Epidermal melanocyte (primary cell): ENCODE results near the gene KRT35.
"Not testable (repeated sequence)": the region's sequence is repeated elsewhere in the genome, so short reads cannot be mapped to it uniquely, and the experiment has no call there.

Source experiments
- DNase-seq: peaks from one replicate; pipeline ENCODE4 v3.0.0; 2011; ENCODE audit warnings: low spot score; ENCODE audit not compliant: insufficient read length

The KRT35 gene

DNA sequence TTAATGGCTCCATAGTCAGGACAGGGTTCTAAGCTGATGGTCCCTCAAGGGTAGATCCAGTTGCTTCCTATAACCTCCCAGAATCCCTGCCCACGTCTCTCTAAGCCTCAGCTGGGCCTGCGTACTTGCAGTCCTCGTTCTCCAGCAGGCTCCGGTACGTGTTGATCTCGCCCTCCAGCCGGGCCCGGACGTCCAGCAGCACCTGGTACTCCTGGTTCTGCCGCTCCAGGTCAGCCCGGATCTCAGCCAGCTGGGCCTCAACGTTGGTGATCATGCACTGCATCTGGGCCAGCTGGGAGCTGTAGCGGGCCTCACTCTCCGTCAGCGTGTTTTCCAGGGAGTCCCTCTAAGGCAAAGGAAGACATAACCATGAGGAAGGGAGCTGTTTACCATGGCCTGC lies 18.2 kb downstream of the KRT35 start:
- DNase-seq: no peak

GRCh38 chr17:41457676-41458075 lies 23.3 kb downstream of the KRT35 start:
- no peak for DNase-seq

DNA sequence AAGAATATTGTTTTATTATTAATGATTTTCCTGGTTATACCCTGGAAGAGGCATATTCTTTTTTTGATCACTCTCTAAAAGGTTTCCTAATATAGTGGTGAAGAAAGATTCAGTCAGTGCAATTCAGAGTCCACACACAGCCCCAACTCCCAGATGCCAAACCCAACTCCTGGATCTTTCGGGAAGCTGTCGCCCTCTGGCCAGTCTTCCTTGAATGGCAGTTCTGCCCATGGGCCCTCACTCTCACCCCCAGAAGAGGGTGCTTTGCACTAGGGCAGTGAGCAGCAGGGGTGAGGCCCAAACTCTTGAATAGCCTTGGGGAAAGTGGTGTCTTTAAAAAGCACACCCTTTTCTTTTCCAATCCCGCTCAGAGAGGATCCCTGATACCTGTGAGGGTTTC lies 24.7 kb downstream of the KRT35 start:
- DNase-seq: no peak

DNA sequence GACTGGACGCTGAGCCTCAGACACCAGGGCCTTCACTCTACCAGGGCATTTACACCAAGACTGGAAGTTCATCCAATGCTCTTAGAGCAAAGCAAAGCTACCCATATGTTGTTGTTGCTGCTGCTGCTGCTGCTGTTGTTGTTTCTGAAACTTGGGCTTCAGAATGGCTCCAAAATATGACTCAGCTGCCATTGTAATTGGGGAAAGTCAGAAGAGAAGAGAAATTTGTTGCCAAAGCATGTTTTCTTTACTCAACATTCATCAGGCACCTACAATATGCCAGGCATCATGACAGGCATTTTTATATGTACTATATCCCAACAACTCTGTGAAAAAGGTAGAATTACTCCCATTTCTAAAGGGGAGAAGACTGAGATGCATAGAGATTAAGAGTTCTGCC lies 25.7 kb downstream of the KRT35 start:
- DNase-seq: no peak

DNA sequence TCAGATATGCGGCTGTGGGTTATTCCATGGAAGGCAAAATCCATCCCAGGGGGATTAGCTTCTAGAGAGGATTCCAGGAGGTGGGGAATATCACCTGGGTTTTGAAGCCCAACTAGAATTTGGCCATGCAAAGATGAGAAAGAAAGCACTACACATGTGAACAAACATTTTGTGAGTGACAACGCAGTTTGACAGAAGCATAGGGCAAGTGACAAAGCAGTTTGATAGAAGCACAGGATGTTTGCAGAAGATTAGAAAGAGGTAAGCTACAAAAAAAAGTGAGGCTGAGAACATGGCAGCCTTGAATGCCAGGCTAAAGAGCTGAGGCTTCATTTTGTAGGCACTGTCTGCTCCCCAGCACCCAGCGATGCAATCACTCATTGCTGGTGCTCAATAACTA lies 27.9 kb downstream of the KRT35 start:
- no peak for DNase-seq

DNA sequence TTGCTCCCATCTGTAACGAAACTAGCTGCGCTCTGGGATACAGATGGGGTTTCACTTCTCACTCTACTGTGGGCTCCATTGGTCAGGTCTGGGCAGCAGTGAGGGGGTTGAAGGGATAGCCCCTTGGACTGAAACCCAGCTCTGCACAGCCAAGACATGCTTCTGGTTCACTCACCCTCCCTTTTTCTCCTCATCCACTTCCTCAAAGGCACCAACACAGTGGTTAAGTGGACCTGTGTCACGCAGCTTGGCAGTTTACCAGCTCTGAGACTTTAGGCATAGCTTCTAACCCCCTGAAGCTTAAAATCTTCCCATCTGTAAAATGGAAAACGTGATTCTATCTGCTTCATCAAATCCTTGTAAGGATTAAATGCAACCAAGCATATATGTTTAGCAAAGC lies 28.7 kb downstream of the KRT35 start:
- no peak for DNase-seq

- no peak for DNase-seq
These were observed 29.7 kb downstream of the KRT35 start for GRCh38 chr17:41451154-41451728.

- DNase-seq: no peak
These were observed 31.9 kb downstream of the KRT35 start for GRCh38 chr17:41449008-41449407.

GRCh38 chr17:41448506-41448905 lies 32.4 kb downstream of the KRT35 start:
- DNase-seq: no peak

DNA sequence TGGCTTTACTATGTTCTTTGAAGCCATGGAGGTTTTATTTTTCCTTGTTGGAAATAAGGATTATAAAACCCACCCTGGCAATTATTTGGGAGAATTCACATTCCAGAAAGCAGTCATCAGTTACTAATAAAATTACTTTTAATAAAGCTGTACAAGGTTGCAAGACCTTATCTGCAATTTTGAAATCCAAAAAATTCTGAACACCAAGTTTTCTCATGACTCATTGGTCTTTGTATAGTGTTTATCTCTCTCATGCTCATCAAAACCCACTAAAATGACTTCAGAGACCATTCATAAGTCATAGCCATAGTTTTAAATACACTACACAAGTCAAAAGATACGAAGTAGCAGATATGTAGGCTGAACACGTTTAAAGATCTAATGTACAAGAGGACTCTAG lies 34.1 kb downstream of the KRT35 start:
- DNase-seq: no peak

DNA sequence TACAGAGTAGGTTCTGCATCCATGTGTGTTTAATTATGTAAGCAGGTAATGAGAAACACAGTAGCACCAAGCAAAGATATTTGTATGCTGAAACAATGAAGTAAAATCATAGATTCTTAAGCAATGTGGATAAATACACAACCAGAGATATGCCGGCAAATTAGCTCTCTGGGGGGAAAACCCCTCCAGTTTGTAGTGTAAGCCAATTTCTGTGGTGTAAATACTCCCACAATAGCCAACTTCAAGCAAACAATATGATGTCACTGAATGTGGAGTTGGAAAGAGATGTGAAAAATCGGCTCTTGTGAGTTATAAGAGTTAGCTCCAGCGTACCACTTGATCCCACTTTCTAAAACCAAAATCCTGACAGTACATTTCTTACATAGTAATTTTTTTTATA lies 36.3 kb downstream of the KRT35 start:
- DNase-seq: no peak

DNA sequence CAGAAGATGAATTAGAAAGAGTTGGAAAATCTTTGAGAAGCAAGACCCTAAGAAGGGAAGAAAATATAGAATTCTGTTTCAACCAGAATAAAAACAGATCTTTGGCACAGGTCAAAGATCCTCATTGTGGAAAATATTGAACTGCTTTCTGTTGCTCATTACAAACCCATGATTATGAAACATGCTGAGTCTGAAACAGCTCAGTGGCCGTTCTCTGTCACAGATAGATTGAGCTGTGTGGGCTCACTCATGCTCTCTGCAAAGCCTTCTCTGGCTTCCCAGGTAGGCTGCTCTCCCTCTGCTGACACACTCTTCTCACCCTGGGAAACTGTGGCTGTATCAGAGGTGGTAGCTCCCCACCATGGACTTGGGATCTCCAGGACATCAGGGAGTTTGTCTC lies 36.8 kb downstream of the KRT35 start:
- no peak for DNase-seq

- no peak for DNase-seq
These were observed 38.2 kb downstream of the KRT35 start for GRCh38 chr17:41442739-41443138.

- DNase-seq: no peak
These were observed 40.4 kb downstream of the KRT35 start, which contains the start of gene KRT38 for GRCh38 chr17:41440531-41441033. Gene KRT38 (minus strand): TSS chr17:41440983. CDS start chr17:41440921, 62 bp downstream.

DNA sequence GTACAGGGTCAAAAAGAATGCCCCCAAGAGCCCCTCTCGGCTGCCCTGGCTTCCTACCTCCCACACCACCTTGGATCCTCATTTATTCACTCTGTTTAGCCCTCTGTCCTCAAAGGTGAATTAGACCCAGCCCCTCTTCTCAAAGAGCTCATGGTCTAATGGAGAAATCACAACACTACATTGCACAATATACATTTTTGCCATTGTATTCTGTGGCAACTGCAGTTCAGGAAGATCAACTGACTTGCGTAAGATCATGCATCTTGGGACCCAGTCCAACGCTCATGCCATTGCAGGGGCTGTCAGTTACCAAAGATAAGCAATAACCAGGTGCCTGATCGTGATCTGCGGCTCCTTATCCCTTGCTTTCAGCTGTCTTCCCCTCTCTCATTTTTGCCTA lies 41.6 kb downstream of the KRT35 start:
- DNase-seq: no peak

GRCh38 chr17:41437769-41438168 lies 43.2 kb downstream of the KRT35 start:
- DNase-seq: no peak

DNA sequence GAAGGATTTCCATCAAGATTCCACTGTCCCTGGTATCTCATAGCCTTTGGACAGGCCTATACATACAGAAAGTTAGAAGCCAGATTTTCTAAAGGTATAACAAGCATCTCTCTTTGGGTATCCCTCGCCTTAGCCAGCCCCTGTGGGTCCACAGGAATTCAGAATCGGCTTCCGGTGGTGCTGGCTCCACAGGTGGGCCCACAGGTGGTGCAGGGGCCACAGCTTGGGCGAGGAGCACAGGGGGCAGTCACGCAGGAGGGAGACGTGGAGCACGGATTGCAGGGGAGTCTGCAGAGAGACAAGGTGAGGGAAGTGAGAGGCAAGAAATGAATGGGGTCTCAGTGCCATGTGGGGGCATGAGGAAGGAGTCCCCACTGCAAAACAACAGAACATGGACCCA lies 43.7 kb downstream of the KRT35 start:
- no peak for DNase-seq

DNA sequence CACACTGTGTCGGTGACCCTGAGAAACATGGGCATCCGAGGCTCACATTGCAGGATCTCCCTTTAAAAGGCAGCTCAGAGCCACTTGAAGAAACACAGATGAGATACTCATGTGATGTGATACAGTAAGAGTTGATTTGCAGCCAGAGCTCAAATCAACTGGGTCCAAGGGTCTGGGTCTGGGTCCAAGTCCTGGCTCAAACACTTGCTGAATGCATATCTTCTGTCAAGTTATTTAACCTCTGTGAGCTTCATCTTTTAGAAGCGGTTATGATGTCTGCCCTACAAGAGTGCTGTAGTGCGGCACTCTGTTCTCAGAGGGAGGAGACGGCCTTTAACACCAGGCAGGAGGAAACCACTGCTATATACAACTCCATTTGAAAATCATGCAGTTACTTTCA lies 46.5 kb downstream of the KRT35 start:
- DNase-seq: no peak

DNA sequence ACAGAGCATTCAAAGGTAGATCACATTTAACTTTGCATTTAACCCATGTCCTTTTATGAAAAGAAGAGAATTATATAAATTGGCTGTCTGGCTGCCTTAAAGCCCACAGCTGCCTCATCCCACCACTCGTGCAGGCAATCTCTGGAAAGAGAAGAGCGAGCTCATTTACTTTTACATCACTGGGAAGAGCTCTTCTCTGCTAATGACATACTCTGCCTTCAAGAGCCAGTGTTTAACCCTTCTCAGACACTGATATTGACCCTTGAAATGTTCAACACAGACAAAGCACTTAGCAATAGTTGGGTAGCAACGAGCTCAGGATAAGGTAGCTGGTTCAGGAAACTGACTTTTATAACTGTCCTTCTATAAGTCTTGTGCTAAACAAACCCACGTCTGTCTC lies 46.9 kb downstream of the KRT35 start:
- DNase-seq: no peak

DNA sequence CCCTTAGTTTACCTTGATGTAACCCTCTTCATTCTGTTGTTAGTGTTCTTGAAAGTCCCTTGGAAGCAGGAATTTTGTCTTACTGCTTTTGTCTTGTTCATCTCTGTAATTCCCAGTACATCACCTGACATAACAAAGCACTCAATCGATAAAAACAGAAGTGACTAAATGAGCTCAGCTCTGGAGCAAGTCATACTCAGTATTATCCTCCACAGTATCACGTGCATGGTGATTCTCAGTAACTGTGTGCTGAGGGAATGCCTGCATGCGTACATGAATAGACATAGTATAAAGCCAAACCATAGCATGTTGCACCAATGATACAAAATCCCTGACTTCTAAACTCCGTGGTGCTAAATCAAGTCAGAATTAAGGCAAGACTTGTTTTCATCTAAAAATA lies 47.4 kb downstream of the KRT35 start:
- DNase-seq: no peak

DNA sequence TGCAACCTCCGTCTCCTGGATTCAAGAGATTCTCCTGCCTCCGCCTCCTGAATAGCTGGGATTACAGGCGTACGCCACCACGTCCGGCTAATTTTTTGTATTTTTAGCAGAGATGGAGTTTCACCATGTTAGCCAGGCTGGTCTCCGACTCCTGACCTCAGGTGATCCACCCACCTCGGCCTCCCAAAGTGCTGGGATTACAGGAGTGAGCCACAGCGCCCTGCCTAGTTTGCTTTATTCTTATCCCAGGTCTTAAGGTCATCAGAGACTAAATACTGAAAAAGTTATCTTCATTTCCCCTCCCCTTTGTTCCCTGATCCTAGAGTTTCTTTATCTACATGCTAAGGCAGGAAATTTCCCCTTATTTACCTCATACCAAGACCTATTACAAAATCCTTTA lies 50.6 kb downstream of the KRT35 start:
- not testable (repeated sequence) for DNase-seq

DNA sequence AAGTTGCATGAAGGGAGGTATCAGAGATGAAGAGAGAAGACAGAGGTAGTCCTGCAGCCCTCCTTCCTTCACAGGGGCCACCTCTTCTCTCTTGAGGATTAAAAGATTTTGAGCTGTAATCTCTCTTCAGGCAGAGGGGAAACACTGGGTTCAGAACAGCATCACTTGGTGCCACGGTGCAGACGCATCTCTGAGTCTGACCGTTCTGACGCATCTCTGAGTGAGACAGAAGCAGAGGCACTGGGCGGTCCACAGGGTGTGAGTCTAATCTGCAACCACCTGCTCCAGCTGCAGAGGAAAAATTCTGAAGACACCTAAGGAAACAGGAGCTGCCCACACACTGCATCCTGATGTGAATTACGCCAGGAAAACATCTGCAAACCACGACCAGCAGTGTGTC lies 51.3 kb downstream of the KRT35 start:
- DNase-seq: no peak

GRCh38 chr17:41428591-41429291 lies 52.2 kb downstream of the KRT35 start:
- DNase-seq: peak; percentile 56
